ENCODE measurements around the gene CTAGE1. TPM values are rescaled to one million over a fixed set of nuclear protein-coding genes. Genes with fewer than 3 reads are reported as not detected.
"Not testable (repeated sequence)": the region's sequence is repeated elsewhere in the genome, so short reads cannot be mapped to it uniquely, and the experiment has no call there.

Gene CTAGE1
- polyA plus RNA-seq (2012; ENCODE audit: insufficient read depth, insufficient read length), result not detected

DNA sequence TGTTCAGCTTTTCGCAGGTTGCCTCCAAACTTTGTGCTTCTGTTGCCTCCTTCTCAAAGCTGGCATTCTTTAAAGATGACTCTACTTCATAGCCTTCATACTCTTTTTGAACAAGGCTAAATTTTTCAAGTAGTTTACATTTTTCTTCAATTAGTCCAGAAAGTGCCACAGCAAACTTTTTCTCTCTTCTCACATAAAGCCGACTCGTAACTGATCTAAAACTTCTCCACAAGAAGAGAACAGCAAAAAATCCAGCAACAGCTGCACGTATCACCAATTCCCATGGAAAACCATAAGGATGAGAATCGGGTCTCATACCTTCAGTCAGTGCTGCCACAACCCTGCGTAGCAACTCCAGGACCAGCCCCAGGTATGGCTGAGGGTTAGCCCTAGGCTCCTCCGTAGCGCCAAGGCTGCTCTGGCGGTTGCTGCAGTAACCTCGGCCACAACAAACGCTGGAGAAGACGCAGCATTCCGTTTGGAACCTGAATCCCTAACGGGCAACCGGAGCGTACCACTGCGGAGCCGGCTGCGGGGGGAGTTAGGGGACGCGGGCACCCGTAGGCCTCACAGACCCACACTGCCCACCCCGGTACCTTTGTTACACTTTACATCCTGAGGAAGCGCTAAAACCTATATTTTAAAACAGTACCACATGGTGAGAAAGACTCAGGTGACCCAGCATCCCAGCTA is at the start of gene CTAGE1:
Gene CTAGE1, minus strand, starts transcription at position 420 of the 693 bp plus-strand sequence. Its CDS starts 104 bp downstream, at position 316.
- no peak within 1 kb of the TSS for H3K4me3 ChIP-seq (ENCODE audit: low read length)
- DNase-seq (ENCODE audit: low read depth, low spot score), result no peak

DNA sequence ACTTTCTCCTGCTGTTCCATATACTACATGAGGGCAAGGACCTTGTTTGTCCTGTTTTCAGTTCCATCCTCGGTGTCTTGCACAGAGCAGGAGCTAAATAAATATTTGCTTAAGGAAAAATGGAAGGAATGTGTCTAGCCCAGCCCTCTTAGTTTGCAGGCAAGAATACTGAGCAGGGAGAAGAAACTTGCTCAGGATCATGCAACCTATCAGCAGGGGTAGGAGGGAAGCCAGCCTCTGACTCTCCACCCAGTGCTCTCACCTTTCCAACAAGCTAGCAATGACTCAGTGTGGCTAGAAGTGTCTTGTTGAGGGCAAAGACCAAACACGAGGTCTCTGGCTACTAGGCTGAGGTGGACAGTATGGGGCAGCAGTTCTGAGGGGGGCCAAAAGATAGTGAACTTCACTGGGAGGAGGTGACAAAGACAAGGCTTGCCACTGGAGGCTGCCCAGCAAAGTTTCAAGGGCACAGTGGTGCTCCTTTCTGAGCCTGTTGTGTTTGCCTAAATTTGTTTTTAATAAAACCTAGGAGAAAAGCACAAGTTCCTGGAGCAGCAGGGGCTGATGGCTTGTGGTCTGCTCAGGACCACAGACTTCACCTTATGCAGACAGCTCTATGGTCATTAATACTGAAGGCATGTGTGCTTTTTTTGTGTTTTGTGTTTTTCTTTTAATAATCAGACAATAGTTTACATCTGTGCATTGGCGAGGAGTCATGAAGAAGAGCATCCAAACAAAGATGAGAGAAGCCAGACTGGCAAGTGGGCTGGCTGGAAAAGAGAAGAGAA is 49.1 kb upstream of the CTAGE1 start:
- H3K4me3 ChIP-seq (ENCODE audit: low read length), result no peak overlapping the region
- DNase-seq (ENCODE audit: low read depth, low spot score), result no peak

DNA sequence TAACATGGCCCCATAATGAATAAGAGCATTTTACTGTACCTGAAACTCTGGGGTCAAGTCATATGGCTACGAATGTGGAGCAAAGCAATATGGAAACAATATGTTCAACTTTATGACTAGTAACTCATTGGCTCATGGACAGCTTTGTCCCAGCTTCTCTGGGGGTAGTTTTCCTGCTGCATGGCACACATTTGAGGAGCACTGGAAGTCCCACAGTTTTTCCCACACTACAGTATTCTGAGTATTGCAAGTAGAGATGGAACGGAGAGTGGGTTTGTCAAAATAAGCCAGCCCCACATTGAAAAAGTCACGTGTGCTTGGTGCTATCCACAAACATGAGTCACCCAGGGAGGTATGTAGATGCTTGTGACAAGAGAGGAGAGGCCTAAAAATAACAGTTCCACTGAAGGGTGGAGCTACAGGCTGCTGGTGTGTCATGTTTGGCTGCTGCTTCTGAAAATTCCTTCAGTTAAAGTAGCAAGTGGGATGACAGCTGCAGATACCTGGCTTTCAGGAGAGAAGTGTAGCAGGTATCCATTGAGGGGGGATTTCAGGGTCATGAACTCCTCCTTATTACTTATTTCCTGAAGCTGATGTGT is 48.2 kb upstream of the CTAGE1 start:
- no peak overlapping the region for H3K4me3 ChIP-seq (ENCODE audit: low read length)
- DNase-seq (ENCODE audit: low read depth, low spot score), result no peak

GRCh38 chr18:22463076-22463475 is 45.4 kb upstream of the CTAGE1 start:
- H3K4me3 ChIP-seq (ENCODE audit: low read length), result no peak overlapping the region
- no peak for DNase-seq (ENCODE audit: low read depth, low spot score)

DNA sequence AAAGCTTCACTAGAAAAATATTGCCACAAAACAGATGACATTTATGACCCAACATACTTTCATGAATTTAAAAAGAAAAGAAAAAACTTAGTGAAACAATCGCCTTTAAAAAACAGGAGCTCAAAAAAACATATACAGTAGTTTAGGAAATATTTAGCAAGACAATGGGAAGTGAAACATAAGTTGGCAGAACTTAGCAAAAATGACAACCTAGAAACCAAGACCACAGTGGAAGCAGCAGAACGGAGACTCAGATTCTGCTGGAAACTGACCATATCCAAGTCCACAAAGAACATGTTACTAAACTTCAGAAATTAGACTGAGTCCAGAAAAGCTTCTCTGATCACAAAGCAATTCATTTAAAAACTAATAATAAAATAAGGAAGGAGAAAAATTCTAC is 41.8 kb upstream of the CTAGE1 start:
- DNase-seq (ENCODE audit: low read depth, low spot score), result no peak
- no peak overlapping the region for H3K4me3 ChIP-seq (ENCODE audit: low read length)

- no peak for DNase-seq (ENCODE audit: low read depth, low spot score)
- H3K4me3 ChIP-seq (ENCODE audit: low read length), result no peak overlapping the region
Observed at GRCh38 chr18:22457524-22457923, 39.8 kb upstream of the CTAGE1 start.

DNA sequence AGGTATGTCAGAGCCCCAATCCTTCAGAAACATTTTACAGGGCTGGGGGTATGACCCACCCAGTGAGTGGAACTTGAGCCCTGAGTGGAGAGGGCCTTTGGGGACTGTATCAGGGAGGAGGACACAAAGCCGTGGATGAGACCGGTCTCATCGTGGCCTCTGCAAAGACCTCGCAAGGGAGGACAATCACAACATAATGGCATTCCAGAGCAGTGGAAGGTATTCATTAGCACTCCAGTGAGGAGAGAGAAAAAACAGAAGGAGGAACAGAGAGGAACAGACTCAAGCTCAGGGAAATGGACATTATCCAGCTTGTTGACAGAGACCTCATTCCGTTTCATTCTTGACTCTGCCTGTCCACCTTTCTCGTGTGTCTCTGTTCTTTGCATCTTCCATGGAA is 38.8 kb upstream of the CTAGE1 start:
- DNase-seq (ENCODE audit: low read depth, low spot score), result no peak
- no peak overlapping the region for H3K4me3 ChIP-seq (ENCODE audit: low read length)

- DNase-seq (ENCODE audit: low read depth, low spot score), result no peak
- H3K4me3 ChIP-seq (ENCODE audit: low read length), result no peak overlapping the region
Observed at GRCh38 chr18:22456116-22456480, 38.4 kb upstream of the CTAGE1 start.

- H3K4me3 ChIP-seq (ENCODE audit: low read length), result no peak overlapping the region
- DNase-seq (ENCODE audit: low read depth, low spot score), result no peak
Observed at GRCh38 chr18:22455425-22456115, 37.9 kb upstream of the CTAGE1 start.

GRCh38 chr18:22453315-22453714 is 35.6 kb upstream of the CTAGE1 start:
- no peak overlapping the region for H3K4me3 ChIP-seq (ENCODE audit: low read length)
- DNase-seq (ENCODE audit: low read depth, low spot score), result no peak

GRCh38 chr18:22452226-22452668 is 34.5 kb upstream of the CTAGE1 start:
- no peak for DNase-seq (ENCODE audit: low read depth, low spot score)

GRCh38 chr18:22451796-22452195 is 34.1 kb upstream of the CTAGE1 start:
- H3K4me3 ChIP-seq (ENCODE audit: low read length), result no peak overlapping the region
- no peak for DNase-seq (ENCODE audit: low read depth, low spot score)

More at GRCh38 chr18:22452226-22452668, 34.5 kb upstream of the CTAGE1 start:
- H3K4me3 ChIP-seq (ENCODE audit: low read length), result no peak overlapping the region

DNA sequence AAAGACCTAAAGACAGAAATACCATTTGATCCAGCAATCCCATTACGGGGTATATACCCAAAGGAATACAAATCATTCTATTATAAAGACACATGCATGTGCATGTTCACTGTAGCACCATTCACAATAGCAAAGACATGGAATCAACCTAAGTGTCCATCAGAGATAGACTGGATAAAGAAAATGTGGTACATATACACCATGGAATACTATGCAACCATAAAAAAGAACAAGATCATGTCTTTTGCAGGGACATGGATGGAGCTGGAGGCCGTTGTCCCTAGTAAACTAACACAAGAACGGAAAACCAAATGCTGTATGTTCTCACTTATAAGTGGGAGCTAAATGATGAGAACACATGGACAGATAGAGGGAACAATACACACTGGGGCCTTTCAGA is 33.1 kb upstream of the CTAGE1 start:
- DNase-seq (ENCODE audit: low read depth, low spot score); H3K4me3 ChIP-seq (ENCODE audit: low read length): not testable (repeated sequence)

DNA sequence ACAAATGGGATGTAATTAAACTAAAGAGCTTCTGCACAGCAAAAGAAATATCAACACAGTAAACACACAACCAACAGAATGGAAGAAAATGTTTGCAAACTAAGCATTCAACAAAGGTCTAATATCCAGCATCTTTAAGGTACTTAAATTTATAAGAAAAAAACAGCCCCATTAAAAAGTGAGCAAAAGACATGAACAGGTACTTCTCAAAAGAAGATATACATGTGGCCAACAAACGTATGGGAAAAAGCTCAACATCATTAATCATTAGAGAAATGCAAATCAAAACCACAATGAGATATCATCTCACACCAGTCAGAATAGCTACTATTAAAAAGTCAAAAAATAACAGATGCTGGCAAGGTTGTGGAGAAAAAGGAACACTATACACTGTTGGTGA is 32.6 kb upstream of the CTAGE1 start:
- not testable (repeated sequence) for H3K4me3 ChIP-seq (ENCODE audit: low read length); DNase-seq (ENCODE audit: low read depth, low spot score)

GRCh38 chr18:22449753-22450152 is 32.0 kb upstream of the CTAGE1 start:
- DNase-seq (ENCODE audit: low read depth, low spot score), result not testable (repeated sequence)

GRCh38 chr18:22448238-22448637 is 30.5 kb upstream of the CTAGE1 start:
- DNase-seq (ENCODE audit: low read depth, low spot score), result no peak
- no peak overlapping the region for H3K4me3 ChIP-seq (ENCODE audit: low read length)

More at GRCh38 chr18:22449753-22450152, 32.0 kb upstream of the CTAGE1 start:
- H3K4me3 ChIP-seq (ENCODE audit: low read length), result not testable (repeated sequence)

DNA sequence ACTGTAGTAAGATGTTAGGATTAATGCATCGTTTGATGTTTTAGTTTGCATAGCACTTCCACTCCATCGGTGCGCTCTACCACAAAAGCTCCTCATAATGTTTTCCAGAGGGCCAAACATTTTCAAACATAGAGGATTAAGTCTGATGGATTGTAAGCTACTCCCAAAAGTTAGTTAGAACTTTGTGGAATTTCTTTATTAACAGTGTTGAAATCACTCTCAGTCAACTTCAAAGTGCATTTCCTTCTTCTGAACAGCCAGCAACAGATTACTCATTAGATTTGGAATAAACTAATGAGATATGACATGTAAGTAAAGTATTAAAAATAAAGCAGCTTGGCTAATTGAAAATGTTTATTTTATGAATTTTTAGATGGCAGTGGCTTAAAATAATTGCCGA is 30.1 kb upstream of the CTAGE1 start:
- H3K4me3 ChIP-seq (ENCODE audit: low read length), result no peak overlapping the region
- no peak for DNase-seq (ENCODE audit: low read depth, low spot score)

- DNase-seq (ENCODE audit: low read depth, low spot score), result no peak
- H3K4me3 ChIP-seq (ENCODE audit: low read length), result no peak overlapping the region
Observed at GRCh38 chr18:22446911-22447310, 29.2 kb upstream of the CTAGE1 start.

DNA sequence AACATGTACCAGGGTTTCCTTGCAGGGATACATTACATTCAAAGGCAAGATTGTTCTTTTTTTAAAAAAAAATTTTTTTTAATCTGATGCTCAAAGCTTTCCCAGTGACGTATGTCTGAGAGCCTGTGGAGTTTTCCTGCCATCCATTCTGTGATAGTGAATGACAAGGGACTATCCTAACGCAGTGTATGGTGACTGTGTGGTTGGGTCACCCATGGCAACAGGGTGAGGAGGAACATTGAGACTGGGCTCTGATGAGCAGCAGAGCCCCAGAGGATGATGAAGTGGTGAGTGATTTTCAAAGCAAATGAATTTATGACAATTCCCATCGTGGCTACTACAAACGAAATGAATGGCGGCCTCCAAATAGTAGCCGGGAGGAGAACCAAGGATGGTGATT is 28.6 kb upstream of the CTAGE1 start:
- DNase-seq (ENCODE audit: low read depth, low spot score), result no peak

More for the DNA sequence above, 28.6 kb upstream of the CTAGE1 start:
- H3K4me3 ChIP-seq (ENCODE audit: low read length), result no peak overlapping the region

Measured in Jurkat, Clone E6-1 (cell line).